Progenitor cell of endocrine pancreas (in vitro differentiated cells): ENCODE data around the gene TMEM187. TPM values are rescaled to one million over a fixed set of nuclear protein-coding genes. Genes with fewer than 3 reads are reported as not detected.
A peak's percentile ranks its signal among the peaks of the same experiment; 100 is the strongest.

Source experiments
- DNase-seq: peaks from one replicate; pipeline ENCODE4 v3.0.0; 2021; ENCODE audit warnings: low spot score; ENCODE audit not compliant: unreplicated experiment
- H3K27ac Mint-ChIP-seq: 2 replicates; pipeline ENCODE4 v1.8.0; 2021; ENCODE audit warnings: mild to moderate bottlenecking, moderate library complexity, mixed read lengths
- H3K27me3 Mint-ChIP-seq: 2 replicates; pipeline ENCODE4 v1.8.0; 2021; ENCODE audit warnings: mixed read lengths
- H3K36me3 Mint-ChIP-seq: 2 replicates; pipeline ENCODE4 v1.8.0; 2022; ENCODE audit warnings: mixed read lengths; ENCODE audit not compliant: insufficient read depth
- H3K4me1 Mint-ChIP-seq: 2 replicates; pipeline ENCODE4 v1.8.0; 2021; ENCODE audit warnings: low read depth, mixed read lengths
- H3K4me3 Mint-ChIP-seq: 2 replicates; pipeline ENCODE4 v1.8.0; 2021; ENCODE audit warnings: low read depth, mild to moderate bottlenecking, moderate library complexity, mixed read lengths
- H3K9me3 Mint-ChIP-seq: 2 replicates; pipeline ENCODE4 v1.8.0; 2021; ENCODE audit warnings: low read depth, mixed read lengths
- CTCF ChIP-seq: fragments of 200-600 bp; sonication (generic); IDR thresholded peaks from one replicate; pipeline ENCODE4 v1.5.0; 2021; ENCODE audit warnings: antibody characterized with exemption, mild to moderate bottlenecking; ENCODE audit not compliant: unreplicated experiment
- long read RNA-seq: library from polyadenylated mRNA; unstranded; transcript quantifications from one replicate; pipeline ENCODE4 v2.0.0, GENCODE V29; 2020
- total RNA-seq: library from RNA; stranded (reverse); gene quantifications from 2 replicates; pipeline ENCODE4 v1.2.1, GENCODE V29; 2021

Gene TMEM187
- 10.2 and 11.7 TPM in 2 replicates for total RNA-seq
- long read RNA-seq, transcript TMEM187-201 (2 exons, 1,880 nt): major isoform, 36 of 40 reads
- long read RNA-seq, partial matches to known transcripts: 3 of 40 reads
- long read RNA-seq, other reads (novel, unspliced or antisense): 1 of 40 reads

- Mint-ChIP-seq H3K4me1 (peaks cover 32% of the 10 kb centered on the region), H3K27ac (peak within 1 kb of the TSS; percentile 100)
- no peak for TF ChIP-seq CTCF
Observed at GRCh38 chrX:153972368-153973126, at the start of gene TMEM187. Gene TMEM187 (plus strand): TSS chrX:153972754. CDS start chrX:153982063, 9,309 bp downstream.

DNA sequence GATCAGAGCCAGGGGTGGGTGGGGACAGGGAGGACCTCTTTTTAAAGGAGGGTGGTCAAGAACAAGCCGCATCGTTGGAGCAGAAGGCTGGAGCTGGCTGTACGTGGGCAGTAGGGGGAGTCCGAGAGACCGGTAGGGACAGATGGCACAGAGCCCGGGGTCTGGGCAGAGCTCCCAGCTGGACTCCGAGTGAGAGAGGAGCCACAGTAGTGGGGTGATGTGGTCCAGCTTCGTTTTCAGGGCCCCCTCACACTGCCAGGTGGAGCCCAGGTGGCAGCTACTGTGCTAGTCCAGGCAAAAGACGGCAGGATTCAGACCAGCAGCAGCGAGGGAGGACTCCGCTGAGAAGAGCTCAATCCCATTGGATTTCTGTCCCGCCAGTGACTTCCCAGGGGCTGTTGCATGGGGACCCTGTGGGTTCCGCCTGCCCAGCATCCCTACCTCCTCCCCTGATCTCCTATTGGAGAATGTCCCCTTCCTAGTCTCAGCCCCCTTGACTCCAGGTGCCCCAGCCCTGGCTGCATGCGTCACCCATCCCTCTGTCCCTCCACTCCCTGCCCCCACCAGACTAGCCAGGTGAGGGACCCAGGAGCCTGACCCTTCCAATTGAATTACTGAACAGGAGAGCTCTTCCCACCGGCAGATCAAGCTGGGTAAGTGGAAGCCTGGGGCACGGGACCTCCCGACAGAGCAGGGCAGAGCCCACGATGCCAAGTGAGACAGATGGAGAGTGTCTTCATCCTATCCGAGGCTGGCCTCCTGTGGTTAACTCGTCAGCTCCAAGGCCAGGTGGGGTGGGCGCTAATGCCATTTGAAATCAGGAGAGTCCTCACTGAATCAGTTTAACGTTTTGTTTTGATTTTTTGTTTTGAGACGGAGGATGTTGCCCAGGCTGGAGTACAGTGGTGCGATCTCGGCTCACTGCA is 49.4 kb upstream of the TMEM187 start:
- H3K9me3 Mint-ChIP-seq: no peaks in the 10 kb centered on the region
- no peak overlapping the region for H3K27ac Mint-ChIP-seq
- H3K4me1 Mint-ChIP-seq: peaks cover 2% of the 10 kb centered on the region
- H3K27me3 Mint-ChIP-seq: no peaks in the 10 kb centered on the region
- H3K4me3 Mint-ChIP-seq: no peak overlapping the region
- no peak for DNase-seq
- no peaks in the 10 kb centered on the region for H3K36me3 Mint-ChIP-seq
- peak; percentile 33 for TF ChIP-seq CTCF

More at GRCh38 chrX:153972368-153973126, at the start of gene TMEM187:
- H3K9me3 Mint-ChIP-seq: no peaks in the 10 kb centered on the region
- H3K4me3 Mint-ChIP-seq: peak within 1 kb of the TSS; percentile 100
- no peaks in the 10 kb centered on the region for H3K27me3 Mint-ChIP-seq
- peak; percentile 85 for DNase-seq
- H3K36me3 Mint-ChIP-seq: peaks cover 1% of the 10 kb centered on the region

DNA sequence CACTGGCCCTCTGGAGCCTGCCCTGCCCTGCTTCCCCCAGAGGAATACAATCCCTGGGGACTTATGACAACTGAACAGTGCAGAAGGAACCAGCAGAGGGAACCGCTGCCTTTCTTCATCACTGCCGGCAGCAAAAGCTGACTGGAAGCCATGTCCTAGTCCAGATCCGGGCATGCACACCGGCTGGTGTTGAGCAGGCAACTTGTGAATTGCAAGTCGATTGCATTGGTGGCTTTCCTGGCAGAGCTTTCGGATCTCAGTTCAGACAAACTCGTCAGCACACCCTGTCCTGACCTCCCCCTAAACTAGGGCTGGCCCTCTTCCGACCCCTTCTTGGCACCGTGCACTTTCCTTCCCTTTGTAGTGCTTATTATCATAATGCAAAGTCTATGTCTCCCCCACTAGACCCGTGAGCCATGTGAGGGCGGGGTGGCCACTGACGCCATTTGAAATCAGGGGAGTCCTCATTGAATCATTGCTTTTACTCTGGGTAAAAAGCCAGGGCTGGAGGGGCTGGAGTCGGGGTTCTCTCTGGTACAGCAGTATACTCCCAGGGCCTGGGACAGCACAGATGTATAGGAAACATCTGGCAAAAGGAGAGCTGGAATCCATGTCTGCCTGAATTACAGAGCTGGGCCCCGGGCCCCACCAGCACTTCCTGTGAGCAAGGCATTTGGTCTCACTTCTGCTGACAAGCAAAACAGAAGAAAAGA is 48.2 kb upstream of the TMEM187 start:
- TF ChIP-seq CTCF: peak; percentile 22
- H3K27ac Mint-ChIP-seq: no peak overlapping the region
- H3K27me3 Mint-ChIP-seq: no peaks in the 10 kb centered on the region
- H3K4me3 Mint-ChIP-seq: no peak overlapping the region
- peaks cover 3% of the 10 kb centered on the region for H3K9me3 Mint-ChIP-seq
- no peaks in the 10 kb centered on the region for H3K36me3 Mint-ChIP-seq
- H3K4me1 Mint-ChIP-seq: peaks cover 6% of the 10 kb centered on the region
- no peak for DNase-seq

DNA sequence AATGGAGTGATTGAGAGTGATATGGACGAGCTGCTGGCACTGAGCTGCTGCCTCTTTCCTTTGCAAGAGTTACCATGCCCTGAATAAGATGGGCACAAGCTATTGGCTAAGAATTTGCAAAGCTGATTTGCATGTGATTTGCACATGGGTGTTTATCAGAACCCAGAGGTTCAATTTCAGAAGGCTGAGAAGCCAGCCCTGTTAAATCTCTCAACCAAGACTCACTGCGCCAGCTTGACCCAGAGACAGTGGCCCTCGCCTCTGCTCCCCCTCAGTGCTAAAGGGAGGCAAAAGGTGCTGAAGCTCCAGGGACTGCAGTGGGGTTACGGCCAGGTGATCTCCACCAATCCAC is 47.2 kb upstream of the TMEM187 start:
- TF ChIP-seq CTCF: no peak
- DNase-seq: no peak
- Mint-ChIP-seq H3K27ac (no peak overlapping the region), H3K9me3 (peaks cover 3% of the 10 kb centered on the region), H3K36me3 (no peaks in the 10 kb centered on the region), H3K27me3 (no peaks in the 10 kb centered on the region), H3K4me3 (peak overlapping the region; percentile 54), H3K4me1 (peaks cover 6% of the 10 kb centered on the region)
